Activated naive CD8-positive, alpha-beta T cell treated with anti-CD3 and anti-CD28 coated beads for 36 hours (primary cell): ENCODE measurements around the gene ABHD10. TPM values are rescaled to one million over a fixed set of nuclear protein-coding genes. Genes with fewer than 3 reads are reported as not detected.

ENCODE experiments used
- DNase-seq: peaks from one replicate; pipeline ENCODE4 v3.0.0; 2021
- H3K27ac Mint-ChIP-seq: one replicate; pipeline ENCODE4 v1.8.0; 2022; ENCODE audit warnings: mild to moderate bottlenecking, moderate library complexity, mixed read lengths
- H3K27me3 Mint-ChIP-seq: one replicate; pipeline ENCODE4 v1.8.0; 2022; ENCODE audit warnings: mild to moderate bottlenecking, mixed read lengths
- H3K36me3 Mint-ChIP-seq: one replicate; pipeline ENCODE4 v1.8.0; 2021; ENCODE audit warnings: mild to moderate bottlenecking, mixed read lengths
- H3K4me1 Mint-ChIP-seq: one replicate; pipeline ENCODE4 v1.8.0; 2021; ENCODE audit warnings: mixed read lengths
- H3K4me3 Mint-ChIP-seq: one replicate; pipeline ENCODE4 v1.8.0; 2022; ENCODE audit warnings: mild to moderate bottlenecking, moderate library complexity, mixed read lengths
- H3K9me3 Mint-ChIP-seq: one replicate; pipeline ENCODE4 v1.8.0; 2022; ENCODE audit warnings: mixed read lengths
- total RNA-seq, 2 experiments: library from RNA; stranded (reverse); gene quantifications; one replicate each; pipeline ENCODE4 v1.2.3, GENCODE V29; 2021

The ABHD10 gene
- 10 to 100 TPM; 56.2 to 57.8 TPM for total RNA-seq

DNA sequence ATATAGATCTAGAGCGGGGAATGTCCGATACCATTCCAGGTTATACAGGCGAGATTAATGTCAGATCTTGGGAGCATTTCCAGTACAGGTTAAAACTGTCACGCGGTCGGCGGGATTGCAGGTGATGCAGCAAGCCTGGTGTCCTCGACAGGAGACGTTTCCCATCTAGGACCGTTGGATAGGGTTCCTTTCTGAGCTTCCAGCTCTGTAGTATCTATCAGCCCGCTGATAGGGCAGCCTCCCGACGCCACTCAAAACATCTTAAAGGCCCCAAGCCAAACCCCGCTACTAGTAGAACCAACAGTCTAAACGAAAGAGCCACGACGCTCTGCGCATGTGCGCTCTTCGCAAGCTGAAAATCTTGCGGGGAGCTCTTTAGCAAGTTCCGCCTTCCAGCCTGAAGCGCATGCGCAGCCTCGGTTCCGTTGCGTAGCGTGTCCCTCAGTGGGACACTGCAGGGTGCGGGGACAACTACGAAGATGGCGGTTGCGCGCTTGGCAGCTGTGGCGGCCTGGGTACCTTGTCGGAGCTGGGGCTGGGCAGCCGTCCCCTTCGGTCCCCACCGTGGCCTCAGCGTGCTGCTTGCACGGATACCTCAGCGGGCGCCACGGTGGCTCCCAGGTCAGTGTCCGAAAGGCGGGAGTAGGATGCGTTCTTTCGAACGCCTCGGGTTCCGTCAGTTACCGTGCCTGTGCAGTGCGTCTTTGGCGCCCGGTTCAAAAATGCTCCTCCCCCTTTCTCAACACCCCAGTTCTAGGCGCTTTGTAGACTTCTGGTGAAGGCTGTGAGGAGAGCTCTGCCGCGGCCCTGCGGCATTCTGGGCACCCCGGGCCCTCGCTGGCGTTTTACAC, at the start of gene ABHD10:
ABHD10 (plus strand) TSS at position 444 of the 851 bp plus-strand sequence; CDS start at position 480, 36 bp downstream.
- Mint-ChIP-seq H3K9me3 (no peaks in the 10 kb centered on the region), H3K36me3 (peaks cover 15% of the 10 kb centered on the region), H3K27me3 (no peaks in the 10 kb centered on the region), H3K27ac (peak within 1 kb of the TSS; percentile 90), H3K4me1 (peaks cover 36% of the 10 kb centered on the region), H3K4me3 (peak within 1 kb of the TSS; percentile 86)
- DNase-seq, result peak; percentile 95

DNA sequence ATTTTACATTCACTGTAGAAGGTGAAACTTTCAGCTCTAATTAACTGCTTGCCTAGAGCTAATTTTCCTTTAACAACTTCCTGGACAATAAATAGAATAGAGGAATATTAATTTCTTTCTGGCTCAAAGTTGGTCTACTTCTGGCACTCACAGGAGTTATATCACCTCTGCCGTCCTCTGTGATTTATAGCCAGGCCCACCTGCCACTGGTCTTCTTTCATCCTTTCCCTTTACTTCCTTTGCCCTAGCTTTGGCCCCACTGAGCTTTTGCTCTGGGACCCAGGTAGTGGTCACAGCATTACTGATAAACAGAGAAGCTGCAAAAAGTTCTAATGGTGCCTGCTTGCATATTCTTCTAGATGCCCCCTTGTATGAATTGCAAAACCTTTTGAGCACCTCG, 49.3 kb upstream of the ABHD10 start:
- Mint-ChIP-seq H3K27me3 (no peaks in the 10 kb centered on the region), H3K36me3 (no peaks in the 10 kb centered on the region), H3K4me3 (no peak overlapping the region), H3K4me1 (peaks cover 3% of the 10 kb centered on the region), H3K9me3 (no peaks in the 10 kb centered on the region), H3K27ac (no peak overlapping the region)
- DNase-seq, result no peak

DNA sequence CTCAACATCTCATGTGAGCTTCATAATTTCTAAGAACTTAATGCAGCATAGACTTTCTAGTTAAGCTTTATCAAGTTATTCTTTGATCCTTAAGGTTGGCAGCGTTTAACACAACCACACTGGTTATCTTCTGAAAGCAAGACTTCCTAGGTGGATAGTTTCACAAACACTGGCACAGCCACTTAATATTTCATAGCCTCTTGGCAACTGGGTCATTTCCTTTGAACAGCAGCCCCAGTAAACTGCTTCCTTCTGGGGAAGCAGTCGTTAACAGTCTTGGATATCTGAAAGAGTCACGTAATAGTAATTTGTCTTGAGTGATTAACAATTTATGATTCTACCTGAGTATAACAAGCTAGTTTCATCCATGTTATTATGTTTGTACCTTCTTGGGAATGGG, 45.9 kb upstream of the ABHD10 start:
- no peaks in the 10 kb centered on the region for H3K27me3 Mint-ChIP-seq
- no peak for DNase-seq
- no peak overlapping the region for H3K27ac Mint-ChIP-seq
- no peaks in the 10 kb centered on the region for H3K9me3 Mint-ChIP-seq
- no peaks in the 10 kb centered on the region for H3K36me3 Mint-ChIP-seq
- H3K4me1 Mint-ChIP-seq, result peaks cover 3% of the 10 kb centered on the region
- H3K4me3 Mint-ChIP-seq, result no peak overlapping the region

DNA sequence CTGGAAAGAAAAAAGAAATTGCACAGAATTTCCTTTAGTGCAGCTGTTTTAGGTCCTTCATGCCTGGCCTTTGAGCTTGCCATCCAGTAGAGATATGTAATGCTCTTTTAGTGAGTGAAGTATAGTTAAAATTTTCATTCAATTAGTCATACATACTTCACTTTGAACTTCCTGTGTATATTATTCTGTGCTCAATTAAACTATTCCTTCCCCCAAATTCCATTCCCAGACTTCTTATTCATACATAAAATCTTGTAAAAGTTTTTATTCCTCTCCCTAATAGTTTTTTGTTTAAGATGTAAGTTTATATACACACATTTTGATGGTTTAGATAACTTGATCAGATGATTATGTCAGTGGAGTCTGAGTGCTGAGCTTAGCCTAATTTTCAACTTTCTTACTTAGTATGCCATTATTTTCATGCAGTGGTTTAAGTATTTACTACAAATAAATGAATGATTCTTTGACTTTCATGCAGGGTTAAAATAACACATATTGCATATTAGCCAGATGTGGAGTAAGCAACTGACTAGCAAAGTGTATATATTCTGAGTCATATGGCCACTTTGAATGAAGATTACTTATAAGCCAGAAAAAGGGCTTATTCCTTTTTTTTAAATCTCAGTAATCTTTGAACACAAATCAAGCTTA, 42.5 kb upstream of the ABHD10 start:
- H3K27ac Mint-ChIP-seq, result no peak overlapping the region
- H3K9me3 Mint-ChIP-seq, result no peaks in the 10 kb centered on the region
- no peak overlapping the region for H3K4me3 Mint-ChIP-seq
- H3K27me3 Mint-ChIP-seq, result no peaks in the 10 kb centered on the region
- no peak for DNase-seq
- H3K4me1 Mint-ChIP-seq, result no peaks in the 10 kb centered on the region
- no peaks in the 10 kb centered on the region for H3K36me3 Mint-ChIP-seq

DNA sequence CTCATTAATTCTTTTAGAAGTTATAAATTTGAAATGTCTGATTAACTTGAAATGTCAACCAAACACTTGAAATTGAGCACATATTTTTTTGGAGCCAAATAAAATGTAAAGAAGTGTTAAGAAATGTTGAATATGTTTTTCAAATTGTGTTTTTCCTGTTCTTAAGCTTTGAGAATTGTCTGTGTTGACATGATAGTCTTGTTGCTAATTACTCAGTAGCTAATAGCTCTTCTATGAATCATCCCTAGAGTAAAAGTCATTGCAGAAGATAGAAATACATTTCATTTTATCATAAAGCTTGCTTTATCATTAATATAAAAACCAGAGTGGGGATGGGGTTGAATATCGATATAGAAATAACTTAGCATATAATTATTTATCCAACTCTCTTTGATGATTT, 41.9 kb upstream of the ABHD10 start:
- no peaks in the 10 kb centered on the region for H3K36me3 Mint-ChIP-seq
- H3K4me3 Mint-ChIP-seq, result no peak overlapping the region
- no peaks in the 10 kb centered on the region for H3K27me3 Mint-ChIP-seq
- no peak overlapping the region for H3K27ac Mint-ChIP-seq
- H3K9me3 Mint-ChIP-seq, result no peaks in the 10 kb centered on the region
- H3K4me1 Mint-ChIP-seq, result no peaks in the 10 kb centered on the region
- no peak for DNase-seq

DNA sequence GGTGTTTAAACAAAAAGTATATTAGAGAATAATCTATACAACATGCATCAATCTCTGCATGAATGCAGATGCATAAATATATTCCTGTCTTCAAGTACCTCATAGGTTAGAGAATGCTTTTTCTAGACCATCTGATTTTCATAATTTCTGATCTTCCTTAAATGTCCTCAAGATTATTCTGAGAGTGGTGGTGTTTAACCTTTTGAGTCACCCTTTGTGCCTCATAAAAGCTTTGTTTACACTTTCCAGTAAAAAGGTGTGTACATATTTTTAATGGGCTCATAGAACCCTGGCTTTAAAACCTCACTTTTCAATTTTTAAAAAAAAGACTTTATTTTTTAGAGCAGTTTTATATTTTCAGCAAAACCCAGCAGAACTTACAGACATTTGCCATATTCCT, 41.0 kb upstream of the ABHD10 start:
- no peaks in the 10 kb centered on the region for H3K36me3 Mint-ChIP-seq
- no peaks in the 10 kb centered on the region for H3K4me1 Mint-ChIP-seq
- no peaks in the 10 kb centered on the region for H3K9me3 Mint-ChIP-seq
- no peak overlapping the region for H3K4me3 Mint-ChIP-seq
- H3K27ac Mint-ChIP-seq, result no peak overlapping the region
- DNase-seq, result no peak
- H3K27me3 Mint-ChIP-seq, result no peaks in the 10 kb centered on the region

DNA sequence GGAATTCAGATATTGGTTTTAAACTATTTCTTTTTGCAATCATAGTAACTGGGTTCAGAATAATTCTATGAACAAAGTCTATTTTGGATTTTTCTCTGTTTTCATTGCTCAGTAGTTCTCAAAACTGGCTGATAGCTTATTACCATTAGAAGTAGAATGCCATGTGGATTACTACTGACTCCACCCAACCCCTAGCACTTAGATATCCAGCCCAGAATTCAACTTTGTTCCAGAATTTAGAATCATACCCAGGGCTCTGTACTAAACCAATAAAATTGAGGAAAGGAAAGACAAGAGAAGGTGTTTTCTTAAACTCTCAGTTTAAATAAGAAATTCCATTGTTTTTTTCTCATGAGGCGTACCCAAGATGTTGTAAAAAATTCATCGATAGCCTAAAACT, 39.0 kb upstream of the ABHD10 start:
- no peak for DNase-seq
- Mint-ChIP-seq H3K27me3 (no peaks in the 10 kb centered on the region), H3K4me3 (no peak overlapping the region), H3K27ac (no peak overlapping the region), H3K36me3 (no peaks in the 10 kb centered on the region), H3K4me1 (no peaks in the 10 kb centered on the region), H3K9me3 (no peaks in the 10 kb centered on the region)

DNA sequence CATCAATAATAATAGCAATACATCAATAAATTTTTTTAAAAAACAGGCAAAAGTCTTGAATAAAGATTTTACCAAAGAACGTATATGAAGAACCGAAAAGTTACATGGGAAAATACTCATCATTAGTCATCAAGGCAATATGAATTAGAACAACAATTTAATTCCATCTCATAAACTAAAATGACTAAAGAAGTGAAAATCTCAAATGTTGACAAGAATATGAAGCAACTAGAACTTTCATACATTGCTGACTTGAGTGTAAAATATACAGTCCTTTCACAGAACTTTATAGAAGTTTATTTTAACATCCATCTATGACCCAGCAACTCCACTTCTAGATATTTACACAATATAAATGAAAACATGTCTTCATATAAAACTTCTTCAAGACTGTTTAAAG, 35.3 kb upstream of the ABHD10 start:
- Mint-ChIP-seq H3K27me3 (no peaks in the 10 kb centered on the region), H3K27ac (no peak overlapping the region), H3K4me3 (no peak overlapping the region), H3K36me3 (peaks cover 3% of the 10 kb centered on the region), H3K4me1 (no peaks in the 10 kb centered on the region), H3K9me3 (no peaks in the 10 kb centered on the region)
- DNase-seq, result no peak

DNA sequence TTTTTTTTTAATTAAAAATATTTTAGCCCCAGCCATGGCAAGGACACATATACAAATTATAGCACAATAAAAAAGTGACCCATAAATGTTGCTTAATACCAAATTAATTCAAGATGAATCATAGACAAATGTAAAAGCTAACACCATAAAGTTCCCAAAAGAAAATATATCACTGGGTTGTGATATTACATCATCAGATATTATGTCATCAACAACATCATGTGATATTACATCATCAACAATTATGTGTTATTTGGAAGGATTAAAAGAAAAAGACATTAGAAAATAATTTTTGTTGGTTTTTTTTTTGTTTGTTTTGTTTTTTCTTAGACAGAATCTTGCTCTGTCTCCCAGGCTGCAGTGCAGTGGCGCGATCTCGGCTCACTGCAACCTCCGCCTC, 34.5 kb upstream of the ABHD10 start:
- Mint-ChIP-seq H3K27me3 (no peaks in the 10 kb centered on the region), H3K4me1 (no peaks in the 10 kb centered on the region), H3K4me3 (no peak overlapping the region), H3K9me3 (no peaks in the 10 kb centered on the region), H3K27ac (no peak overlapping the region), H3K36me3 (peaks cover 3% of the 10 kb centered on the region)
- no peak for DNase-seq

DNA sequence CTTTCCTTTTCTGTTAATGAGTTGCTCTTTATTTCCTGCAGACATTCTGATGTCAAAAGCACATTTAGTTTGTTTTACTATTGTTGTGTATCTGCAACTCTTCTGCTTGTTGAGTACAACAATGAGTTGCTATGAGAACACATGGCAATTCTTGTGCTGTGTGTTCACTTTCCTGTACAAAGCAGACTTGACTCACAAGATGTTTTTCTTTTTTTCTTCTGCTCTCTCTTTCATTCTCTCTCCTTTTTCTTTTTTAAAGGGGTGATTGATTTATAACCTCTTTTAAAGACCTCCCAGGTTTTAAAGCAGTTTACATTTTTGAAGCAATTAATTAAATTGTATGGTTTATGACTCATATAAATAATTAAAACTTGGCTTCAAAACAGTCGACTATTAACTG, 31.6 kb upstream of the ABHD10 start:
- H3K9me3 Mint-ChIP-seq, result no peaks in the 10 kb centered on the region
- peaks cover 3% of the 10 kb centered on the region for H3K36me3 Mint-ChIP-seq
- no peak for DNase-seq

DNA sequence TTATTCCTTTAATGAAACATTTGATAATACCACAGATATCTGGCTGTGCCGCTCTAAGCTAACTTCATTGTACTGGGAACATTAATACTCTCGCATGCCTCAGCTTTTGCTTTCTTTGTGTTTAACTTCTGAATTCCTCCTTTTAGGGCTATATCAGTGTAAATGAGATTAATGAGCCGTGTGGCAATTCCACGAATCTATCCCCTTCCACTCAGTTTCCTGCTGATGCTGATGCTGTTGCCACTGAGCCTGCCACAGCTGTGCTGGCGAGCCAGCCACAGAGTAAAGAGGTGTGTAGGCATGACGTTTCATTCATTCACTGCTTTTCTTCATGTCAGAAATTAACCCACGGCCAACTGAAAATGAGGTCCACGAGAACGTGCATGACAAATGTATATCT, 30.0 kb upstream of the ABHD10 start:
- Mint-ChIP-seq H3K27ac (no peak overlapping the region), H3K4me3 (no peak overlapping the region), H3K27me3 (no peaks in the 10 kb centered on the region), H3K4me1 (no peaks in the 10 kb centered on the region), H3K9me3 (no peaks in the 10 kb centered on the region), H3K36me3 (peaks cover 3% of the 10 kb centered on the region)
- no peak for DNase-seq

More for the DNA sequence above, 31.6 kb upstream of the ABHD10 start:
- no peak overlapping the region for H3K27ac Mint-ChIP-seq
- H3K27me3 Mint-ChIP-seq, result no peaks in the 10 kb centered on the region
- no peaks in the 10 kb centered on the region for H3K4me1 Mint-ChIP-seq
- no peak overlapping the region for H3K4me3 Mint-ChIP-seq

DNA sequence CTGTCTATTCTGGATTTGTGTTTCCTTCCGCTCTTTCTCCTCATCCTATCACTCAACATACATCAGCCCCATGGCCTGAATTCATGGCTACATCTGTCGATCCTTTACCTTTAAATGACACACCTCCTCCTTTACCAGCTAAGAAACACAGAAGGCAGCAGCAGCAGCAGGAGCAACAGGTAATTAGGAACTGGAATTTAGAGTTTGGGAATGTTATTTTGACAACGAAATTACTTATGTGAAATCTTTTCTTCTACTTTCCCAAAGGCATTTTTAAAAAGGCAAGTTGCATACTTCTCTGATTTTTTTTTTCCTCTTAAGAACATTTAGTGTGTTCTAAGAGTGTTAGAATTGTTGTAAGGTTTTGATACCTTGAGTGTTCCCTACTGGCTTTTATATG, 29.1 kb upstream of the ABHD10 start:
- Mint-ChIP-seq H3K4me1 (no peaks in the 10 kb centered on the region), H3K4me3 (no peak overlapping the region), H3K36me3 (peaks cover 3% of the 10 kb centered on the region), H3K9me3 (no peaks in the 10 kb centered on the region), H3K27ac (no peak overlapping the region), H3K27me3 (no peaks in the 10 kb centered on the region)
- no peak for DNase-seq

DNA sequence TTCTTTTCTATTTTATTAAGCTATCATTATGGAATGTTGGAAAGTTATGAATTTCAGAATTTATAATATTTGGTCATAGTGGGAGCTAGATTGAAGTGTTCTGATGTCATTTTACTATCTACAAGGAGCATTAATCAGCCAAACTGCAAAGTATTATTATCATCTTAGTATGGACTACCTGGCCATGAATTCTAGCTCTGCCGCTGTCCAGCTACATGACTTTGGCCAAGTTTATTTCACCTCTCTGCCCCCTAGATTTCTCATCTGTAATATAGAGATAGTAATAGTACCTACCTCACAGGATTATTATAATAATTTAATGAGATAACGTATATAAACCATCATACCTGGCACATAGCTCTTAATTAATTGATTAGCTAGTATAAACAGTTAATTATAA, 27.8 kb upstream of the ABHD10 start:
- no peaks in the 10 kb centered on the region for H3K4me1 Mint-ChIP-seq
- no peaks in the 10 kb centered on the region for H3K9me3 Mint-ChIP-seq
- H3K36me3 Mint-ChIP-seq, result no peaks in the 10 kb centered on the region
- DNase-seq, result no peak
- H3K4me3 Mint-ChIP-seq, result no peak overlapping the region
- no peaks in the 10 kb centered on the region for H3K27me3 Mint-ChIP-seq
- no peak overlapping the region for H3K27ac Mint-ChIP-seq

DNA sequence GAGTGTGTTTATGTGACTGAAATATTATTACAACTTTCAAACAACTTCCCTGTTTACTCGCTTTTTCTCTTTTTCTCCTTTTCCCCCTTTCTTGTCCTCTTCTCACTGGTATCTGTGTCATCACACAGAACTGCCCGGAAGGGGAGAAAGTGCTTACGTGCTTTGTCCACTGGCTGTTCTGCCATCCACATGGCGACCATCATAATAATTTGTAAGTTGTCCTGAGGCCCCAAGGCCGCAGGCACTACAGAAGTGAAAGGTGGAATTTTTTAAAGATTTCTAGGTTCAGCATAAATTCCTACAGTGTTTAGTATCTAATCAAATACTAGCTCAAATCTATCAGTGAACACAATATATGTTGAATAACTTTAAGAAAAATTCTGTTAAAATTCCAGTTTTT, 26.7 kb upstream of the ABHD10 start:
- Mint-ChIP-seq H3K4me3 (no peak overlapping the region), H3K27ac (no peak overlapping the region), H3K36me3 (no peaks in the 10 kb centered on the region), H3K9me3 (no peaks in the 10 kb centered on the region), H3K27me3 (no peaks in the 10 kb centered on the region), H3K4me1 (no peaks in the 10 kb centered on the region)
- no peak for DNase-seq

DNA sequence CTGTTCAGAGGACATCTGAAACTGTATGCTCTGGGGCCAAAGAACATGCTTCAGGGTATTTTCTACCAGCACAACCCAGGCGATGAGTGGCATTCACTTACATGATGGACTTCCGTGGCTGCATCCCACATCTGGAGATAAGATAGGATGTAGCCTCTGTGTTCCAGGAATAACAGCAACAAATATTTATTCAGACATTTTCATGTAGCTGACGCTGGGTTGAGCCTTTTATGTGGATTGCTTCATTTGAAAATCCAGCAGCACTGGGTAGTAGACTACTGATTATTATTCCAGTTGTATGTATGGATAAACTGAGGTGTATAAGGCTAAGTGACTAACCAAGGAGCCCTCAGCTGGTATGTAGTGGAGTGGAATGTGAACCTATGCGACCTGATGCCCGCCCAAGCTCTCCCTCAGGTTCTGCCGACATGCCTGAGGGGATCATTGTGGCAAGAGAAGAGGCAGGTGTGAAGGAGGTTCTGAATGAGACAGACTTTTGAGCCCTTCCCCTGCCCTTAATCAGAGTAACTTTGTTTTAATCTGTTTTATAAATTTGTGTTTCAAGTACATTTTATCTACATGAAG, 25.9 kb upstream of the ABHD10 start:
- Mint-ChIP-seq H3K27ac (no peak overlapping the region), H3K4me3 (no peak overlapping the region), H3K4me1 (no peaks in the 10 kb centered on the region), H3K9me3 (no peaks in the 10 kb centered on the region), H3K27me3 (no peaks in the 10 kb centered on the region), H3K36me3 (no peaks in the 10 kb centered on the region)
- no peak for DNase-seq
